Endothelial cell of umbilical vein (primary cell): Measurements from ENCODE around the gene CTIF. TPM values are rescaled to one million over a fixed set of nuclear protein-coding genes. Genes with fewer than 3 reads are reported as not detected.

Source experiments
- BruUV-seq: library from RNA; stranded (reverse); fragments of 400-500 nt; replicated peaks from 2 replicates; lab custom pipeline; 2021; lab: Mats Ljungman, UMichigan
- CTCF ChIA-PET: fragments of 300-600, 350-600 bp; sonication (Branson Sonifier 250); formaldehyde crosslinking; loops from one replicate; lab custom pipeline; 2021; ENCODE audit warnings: antibody characterized with exemption, inconsistent platforms; lab: Charles Lee
- POLR2A ChIA-PET: fragments of 300-600, 350-600 bp; sonication (Branson Sonifier 250); formaldehyde crosslinking; loops from one replicate; lab custom pipeline; 2021; ENCODE audit warnings: antibody characterized with exemption, inconsistent platforms; lab: Charles Lee
- DNase-seq: peaks from one replicate; pipeline ENCODE4 v3.0.0-alpha.2; 2011; ENCODE audit warnings: low read depth, low spot score
- FAIRE-seq: peaks from 2 replicates; lab custom pipeline; 2011; peaks lifted over from hg19 to GRCh38; lab: Jason Lieb, UNC
- H2AFZ ChIP-seq: 2 replicates; pipeline ENCODE4 v1.6.0; 2012; ENCODE audit warnings: low read depth, low read length, control low read depth, inconsistent platforms
- H3K27ac ChIP-seq: 2 replicates; pipeline ENCODE4 v1.5.1; 2011; ENCODE audit warnings: low read depth, mild to moderate bottlenecking, control low read depth, low read length, moderate library complexity; ENCODE audit not compliant: insufficient read depth
- H3K27me3 ChIP-seq, 2 experiments: 2 replicates each; pipeline versions ENCODE4 v1.6.0 to v1.6.1; 2011; ENCODE audit warnings: low read length in 2 of 2, mixed read lengths in 1 of 2; ENCODE audit not compliant: control insufficient read depth in 2 of 2, insufficient read depth in 2 of 2
- H3K36me3 ChIP-seq, 2 experiments: 2 replicates in 1 of 2; 3 replicates in 1 of 2; pipeline ENCODE4 v1.5.1; 2011; ENCODE audit warnings: low read length in 2 of 2, mild to moderate bottlenecking in 1 of 2, moderate library complexity in 1 of 2; ENCODE audit not compliant: control insufficient read depth in 2 of 2, insufficient read depth in 2 of 2; ENCODE audit errors: extremely low read depth in 1 of 2
- H3K4me1 ChIP-seq: 3 replicates; pipeline ENCODE4 v1.5.1; 2011; ENCODE audit warnings: mild to moderate bottlenecking, low read length; ENCODE audit not compliant: control insufficient read depth, insufficient read depth; ENCODE audit errors: extremely low read depth
- H3K4me2 ChIP-seq: 2 replicates; pipeline ENCODE4 v1.6.1; 2011; ENCODE audit warnings: low read length, control low read depth, mixed read lengths; ENCODE audit not compliant: insufficient read depth
- H3K4me3 ChIP-seq, 3 experiments: fragments of 200-600 bp in 1 of 3; sonication (generic), shearing (Covaris generic) in 1 of 3; replicated peaks in 1 of 3; 2 replicates each; pipeline ENCODE4 v1.5.1; 2011 to 2016; ENCODE audit warnings: control low read depth in 3 of 3, low read length in 3 of 3, mild to moderate bottlenecking in 2 of 3, inconsistent platforms in 1 of 3, low read depth in 1 of 3, moderate library complexity in 1 of 3; ENCODE audit not compliant: insufficient read depth in 1 of 3
- H3K79me2 ChIP-seq: 2 replicates; pipeline ENCODE4 v1.6.0; 2012; ENCODE audit warnings: low read length, inconsistent platforms; ENCODE audit not compliant: control insufficient read depth, insufficient read depth
- H3K9ac ChIP-seq: replicated peaks from 2 replicates; pipeline ENCODE3; 2011; ENCODE audit warnings: low read length, control low read depth; ENCODE audit not compliant: insufficient read depth; ENCODE audit errors: extremely low read depth
- H3K9me1 ChIP-seq: replicated peaks from 3 replicates; pipeline ENCODE4 v1.6.0; 2011; ENCODE audit warnings: mild to moderate bottlenecking, low read length; ENCODE audit not compliant: control insufficient read depth, insufficient read depth; ENCODE audit errors: extremely low read depth
- H3K9me3 ChIP-seq: replicated peaks from 2 replicates; pipeline ENCODE4 v1.5.1; 2012; ENCODE audit warnings: low read length, inconsistent platforms; ENCODE audit not compliant: control insufficient read depth, insufficient read depth
- H4K20me1 ChIP-seq: replicated peaks from 2 replicates; pipeline ENCODE3; 2011; ENCODE audit warnings: mild to moderate bottlenecking, low read length; ENCODE audit not compliant: control insufficient read depth, insufficient read depth; ENCODE audit errors: extremely low read depth
- EZH2 ChIP-seq: IDR thresholded peaks from 2 replicates; pipeline ENCODE4 v1.6.1; 2012; ENCODE audit warnings: borderline replicate concordance, low read depth, mild to moderate bottlenecking, moderate library complexity, low read length, inconsistent platforms; ENCODE audit not compliant: severe bottlenecking
- FOS ChIP-seq: IDR thresholded peaks from 2 replicates; pipeline ENCODE4 v1.6.1; 2011; ENCODE audit warnings: mild to moderate bottlenecking, low read length, moderate library complexity, borderline replicate concordance; ENCODE audit not compliant: insufficient read depth
- GATA2 ChIP-seq: IDR thresholded peaks from 2 replicates; pipeline ENCODE4 v1.7.0; 2011; ENCODE audit warnings: low read depth, mild to moderate bottlenecking, moderate library complexity, mixed read lengths, low read length; ENCODE audit not compliant: insufficient read length, insufficient read depth
- JUN ChIP-seq: IDR thresholded peaks from 2 replicates; pipeline ENCODE4 v1.6.1; 2011; ENCODE audit warnings: borderline replicate concordance, low read depth; ENCODE audit not compliant: insufficient read length, insufficient read depth
- MYC ChIP-seq: IDR thresholded peaks from one replicate; pipeline ENCODE4 v1.6.1; 2011; ENCODE audit warnings: mild to moderate bottlenecking, low read depth, low read length
- POLR2A ChIP-seq: IDR thresholded peaks from 2 replicates; pipeline ENCODE4 v1.6.1; 2012; ENCODE audit warnings: low read depth, mild to moderate bottlenecking, control low read depth, low read length
- POLR2AphosphoS5 ChIP-seq: IDR thresholded peaks from 2 replicates; pipeline ENCODE4 v1.6.1; 2012; ENCODE audit warnings: low read depth, mild to moderate bottlenecking, control low read depth, low read length, moderate library complexity; ENCODE audit not compliant: insufficient read depth
- dilution Hi-C: fragments of 300-500 bp; cut with MboI; formaldehyde crosslinking; loops from one replicate; pipeline ENCODE4 v1.15.0; 2019; ENCODE audit warnings: low sequenced_read_pairs; ENCODE audit not compliant: extremely low pct_ligation_motif_present
- intact Hi-C: fragments of 100-400 bp; cut with micrococcal nuclease; formaldehyde crosslinking; loops from one replicate; pipeline ENCODE4 v1.10.0; 2022
- polyA plus RNA-seq, 4 experiments: library from polyadenylated mRNA; depleted of rRNA in 3 of 4; stranded (reverse) in 3 of 4; unstranded in 1 of 4; fragments of >200 nt; gene quantifications; 2 replicates each; pipeline versions ENCODE4 v1.2.1 to v1.2.3, GENCODE V29; 2011 to 2012; ENCODE audit warnings: missing spikeins in 1 of 4
- total RNA-seq: library from RNA; stranded (reverse); gene quantifications from 2 replicates; pipeline ENCODE4 v1.2.3, GENCODE V29; 2021
- TF ChIP-seq, protein P1 (sequence below), 2 donors: IDR thresholded peaks; 1 replicate in 1 of 2; 2 replicates in 1 of 2; pipeline ENCODE4 v1.5.1; 2011; ENCODE audit warnings: low read length in 2 of 2, mild to moderate bottlenecking in 2 of 2, moderate library complexity in 2 of 2, control low read depth in 1 of 2, inconsistent platforms in 1 of 2, low read depth in 1 of 2; ENCODE audit not compliant: insufficient read depth in 1 of 2; ENCODE audit errors: extremely low read depth in 1 of 2
- TF ChIP-seq, protein P2 (sequence below): IDR thresholded peaks from 2 replicates; pipeline ENCODE4 v1.6.1; 2011; ENCODE audit not compliant: insufficient read depth, insufficient read length

The CTIF gene
- total and polyA plus RNA-seq, 2 donors (not counting 3 experiments of a cell fraction or from before 2014, with no cell fraction given), result 20.9 to 57.7 TPM

DNA sequence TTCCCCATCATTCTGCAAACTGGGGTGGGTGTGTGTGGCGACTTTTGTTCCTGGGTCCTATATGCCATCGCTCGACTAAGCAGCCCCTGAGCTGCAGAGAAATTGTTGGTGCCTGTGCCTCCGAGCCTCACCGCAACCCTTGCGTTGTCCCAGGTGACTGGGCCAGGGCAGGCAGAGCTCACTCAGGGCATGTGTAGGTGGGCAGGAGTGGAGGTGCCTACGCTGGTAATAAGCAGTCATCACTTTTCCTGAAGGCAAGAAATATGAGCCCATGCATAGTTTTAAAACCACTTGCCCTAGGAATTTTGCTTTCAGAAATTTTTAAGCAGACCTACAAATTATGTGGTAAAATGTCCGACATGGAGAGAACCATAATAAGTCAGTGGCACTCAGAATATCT, 214.1 kb downstream of the CTIF start:
- ChIA-PET POLR2A (no interaction called here), CTCF (interaction anchor here (1.1 kb wide), 1 partner anchor 41 kb away, joined by 3 read pairs; no protein-coding TSS in a partner anchor)
- Histone ChIP-seq H3K9me1 (no peaks in the 10 kb centered on the region), H3K9ac (no peak overlapping the region), H4K20me1 (no peaks in the 10 kb centered on the region), H3K4me3 (no peak overlapping the region), H3K4me2 (no peak overlapping the region), H3K9me3 (no peaks in the 10 kb centered on the region), H3K27ac (no peak overlapping the region), H3K36me3 (no peaks in the 10 kb centered on the region), H3K4me1 (peaks cover 5% of the 10 kb centered on the region), H3K27me3 (no peaks in the 10 kb centered on the region), H2AFZ (no peak overlapping the region), H3K79me2 (no peaks in the 10 kb centered on the region)
- DNase-seq, result no peak
- dilution Hi-C loops, result no loop called here
- no TSS peak for BruUV-seq
- TF ChIP-seq, protein P1, sequence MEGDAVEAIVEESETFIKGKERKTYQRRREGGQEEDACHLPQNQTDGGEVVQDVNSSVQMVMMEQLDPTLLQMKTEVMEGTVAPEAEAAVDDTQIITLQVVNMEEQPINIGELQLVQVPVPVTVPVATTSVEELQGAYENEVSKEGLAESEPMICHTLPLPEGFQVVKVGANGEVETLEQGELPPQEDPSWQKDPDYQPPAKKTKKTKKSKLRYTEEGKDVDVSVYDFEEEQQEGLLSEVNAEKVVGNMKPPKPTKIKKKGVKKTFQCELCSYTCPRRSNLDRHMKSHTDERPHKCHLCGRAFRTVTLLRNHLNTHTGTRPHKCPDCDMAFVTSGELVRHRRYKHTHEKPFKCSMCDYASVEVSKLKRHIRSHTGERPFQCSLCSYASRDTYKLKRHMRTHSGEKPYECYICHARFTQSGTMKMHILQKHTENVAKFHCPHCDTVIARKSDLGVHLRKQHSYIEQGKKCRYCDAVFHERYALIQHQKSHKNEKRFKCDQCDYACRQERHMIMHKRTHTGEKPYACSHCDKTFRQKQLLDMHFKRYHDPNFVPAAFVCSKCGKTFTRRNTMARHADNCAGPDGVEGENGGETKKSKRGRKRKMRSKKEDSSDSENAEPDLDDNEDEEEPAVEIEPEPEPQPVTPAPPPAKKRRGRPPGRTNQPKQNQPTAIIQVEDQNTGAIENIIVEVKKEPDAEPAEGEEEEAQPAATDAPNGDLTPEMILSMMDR (IDR thresholded peaks at IDR 0.05; ENCODE audit: extremely low read depth in 1 of 2, insufficient read depth in 1 of 2, low read depth in 1 of 2, low read length in 2 of 2), result no peak
- TF ChIP-seq POLR2A, result no peak
- FAIRE-seq, result no peak
- intact Hi-C loops, result no loop called here

DNA sequence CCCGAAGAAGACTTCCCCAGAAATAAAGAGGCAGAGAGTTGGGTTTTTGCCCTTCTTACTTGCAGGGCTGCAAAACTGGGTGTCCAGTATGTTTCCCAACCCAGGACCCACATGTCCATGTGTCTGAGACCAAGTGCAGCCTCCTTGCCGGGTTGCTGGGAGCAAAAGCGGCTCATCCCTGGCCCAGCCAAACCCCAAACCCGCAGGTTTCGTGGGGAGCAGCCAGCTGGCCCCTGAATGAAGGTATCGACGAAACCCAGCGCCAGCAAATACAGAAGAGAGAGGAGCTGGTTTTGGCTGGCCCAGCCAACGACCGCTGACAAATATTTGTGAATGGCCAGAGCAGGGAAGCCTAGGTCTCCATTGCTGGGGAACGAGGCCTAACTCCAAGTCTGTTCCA, 214.9 kb downstream of the CTIF start:
- DNase-seq, result no peak
- CTCF ChIA-PET, result interaction anchor here (1.1 kb wide), 1 partner anchor 42 kb away, joined by 3 read pairs; no protein-coding TSS in a partner anchor
- no TSS peak for BruUV-seq
- Histone ChIP-seq H3K4me1 (peaks cover 5% of the 10 kb centered on the region), H3K27me3 (no peaks in the 10 kb centered on the region), H2AFZ (no peak overlapping the region), H3K4me2 (no peak overlapping the region), H3K9me1 (no peaks in the 10 kb centered on the region), H3K27ac (no peak overlapping the region), H3K9ac (no peak overlapping the region), H3K4me3 (no peak overlapping the region), H4K20me1 (no peaks in the 10 kb centered on the region), H3K9me3 (no peaks in the 10 kb centered on the region), H3K79me2 (no peaks in the 10 kb centered on the region), H3K36me3 (no peaks in the 10 kb centered on the region)
- FAIRE-seq, result no peak
- dilution Hi-C loops (no loop called here), intact Hi-C loops (no loop called here)
- POLR2A ChIA-PET, result no interaction called here
- TF ChIP-seq JUN, result no peak
- TF ChIP-seq, protein P1 (IDR thresholded peaks at IDR 0.05; ENCODE audit: extremely low read depth in 1 of 2, insufficient read depth in 1 of 2, low read depth in 1 of 2, low read length in 2 of 2), result no peak
- no peak for TF ChIP-seq GATA2
- no peak for TF ChIP-seq POLR2AphosphoS5
- TF ChIP-seq FOS, result no peak
- TF ChIP-seq EZH2, result no peak
- TF ChIP-seq, protein P2, sequence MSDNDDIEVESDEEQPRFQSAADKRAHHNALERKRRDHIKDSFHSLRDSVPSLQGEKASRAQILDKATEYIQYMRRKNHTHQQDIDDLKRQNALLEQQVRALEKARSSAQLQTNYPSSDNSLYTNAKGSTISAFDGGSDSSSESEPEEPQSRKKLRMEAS, result no peak
- no peak for TF ChIP-seq MYC
- TF ChIP-seq POLR2A, result no peak
